ENCODE data around the gene SERINC2.

GRCh38 chr1:31425301-31426081 is 12.5 kb downstream of the SERINC2 start:
- TF ChIP-seq GATA2 (IDR thresholded peaks at IDR 0.05; ENCODE audit: low read depth, low read length), result no peak
- TF ChIP-seq GATA3 (IDR thresholded peaks at IDR 0.05; ENCODE audit: low read depth, low read length), result no peak
